Activated T-helper 9 cell treated with anti-CD3 and anti-CD28 coated beads, Interleukin-2, amount 50 U/mL, for 16 hours (primary cell): Measurements from ENCODE around the gene EFHD2.
"Not testable (repeated sequence)": the region's sequence is repeated elsewhere in the genome, so short reads cannot be mapped to it uniquely, and the experiment has no call there.

Experiments
- DNase-seq: peaks from one replicate; pipeline ENCODE4 v3.0.0-alpha.2; 2020; ENCODE audit warnings: low read depth

EFHD2 gene

GRCh38 chr1:15409388-15410222 is at the start of gene EFHD2:
EFHD2 (plus strand) TSS chr1:15409888; CDS start chr1:15409972, 84 bp downstream.
- DNase-seq, result peak; percentile 79

GRCh38 chr1:15360700-15361099 is 49.0 kb upstream of the EFHD2 start:
- DNase-seq, result no peak

GRCh38 chr1:15362096-15362736 is 47.5 kb upstream of the EFHD2 start:
- no peak for DNase-seq

DNA sequence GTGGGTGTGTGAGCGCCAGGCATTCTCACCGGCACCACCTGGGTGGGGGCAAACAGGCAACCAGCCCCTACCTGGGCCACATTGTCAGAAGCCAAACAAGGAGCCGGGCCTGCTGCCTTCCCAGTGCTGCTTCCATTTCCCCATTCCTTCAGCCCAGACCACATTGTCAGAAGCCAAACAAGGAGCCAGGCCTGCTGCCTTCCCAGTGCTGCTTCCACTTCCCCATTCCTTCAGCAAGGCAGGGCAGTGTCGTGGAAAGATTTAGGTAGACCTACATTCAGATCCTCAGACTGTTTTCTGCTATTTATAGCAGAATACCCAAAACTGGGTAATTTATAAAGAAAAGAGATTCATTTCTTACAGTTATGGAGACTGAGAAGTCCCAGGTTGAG is 47.0 kb upstream of the EFHD2 start:
- no peak for DNase-seq

DNA sequence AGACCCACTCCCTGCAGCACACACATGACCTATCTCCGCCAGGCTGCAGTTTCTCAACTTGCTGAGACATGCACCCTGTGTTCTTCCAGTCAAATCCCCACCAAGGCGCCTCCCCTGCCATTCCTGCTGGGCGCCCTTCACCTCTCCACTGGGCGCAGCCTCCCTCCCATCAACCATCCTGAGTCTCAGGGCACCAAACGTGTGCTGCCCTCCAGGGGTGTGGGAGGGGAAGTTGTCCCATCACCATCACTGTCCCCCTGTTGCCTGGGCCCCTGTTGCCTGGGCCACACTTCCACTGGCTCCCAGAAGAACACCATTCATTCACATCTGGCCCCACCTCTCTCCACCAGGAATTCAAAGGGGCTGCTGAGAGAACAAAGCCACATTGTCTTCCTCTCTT is 44.9 kb upstream of the EFHD2 start:
- DNase-seq, result no peak

DNA sequence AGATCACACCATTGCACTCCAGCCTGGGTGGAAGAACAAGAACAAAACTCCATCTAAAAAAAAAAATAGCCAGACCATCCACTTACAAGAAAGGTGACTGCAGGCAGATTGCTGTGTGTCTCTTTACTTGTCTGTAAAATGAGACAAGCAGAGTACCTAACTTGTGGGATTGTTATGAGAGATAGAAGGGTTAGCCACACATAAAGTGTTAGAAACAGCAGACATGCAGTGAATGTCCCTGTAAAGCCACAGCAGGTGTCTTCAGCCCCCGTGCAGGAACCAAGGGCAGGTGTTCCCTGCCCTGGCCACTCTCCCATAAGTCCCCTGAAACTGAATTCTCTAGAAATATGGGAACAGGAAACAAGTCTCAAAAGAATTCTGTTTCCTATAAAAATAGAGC is 40.8 kb upstream of the EFHD2 start:
- DNase-seq, result no peak

- no peak for DNase-seq
These were observed 39.4 kb upstream of the EFHD2 start for GRCh38 chr1:15370268-15370667.

DNA sequence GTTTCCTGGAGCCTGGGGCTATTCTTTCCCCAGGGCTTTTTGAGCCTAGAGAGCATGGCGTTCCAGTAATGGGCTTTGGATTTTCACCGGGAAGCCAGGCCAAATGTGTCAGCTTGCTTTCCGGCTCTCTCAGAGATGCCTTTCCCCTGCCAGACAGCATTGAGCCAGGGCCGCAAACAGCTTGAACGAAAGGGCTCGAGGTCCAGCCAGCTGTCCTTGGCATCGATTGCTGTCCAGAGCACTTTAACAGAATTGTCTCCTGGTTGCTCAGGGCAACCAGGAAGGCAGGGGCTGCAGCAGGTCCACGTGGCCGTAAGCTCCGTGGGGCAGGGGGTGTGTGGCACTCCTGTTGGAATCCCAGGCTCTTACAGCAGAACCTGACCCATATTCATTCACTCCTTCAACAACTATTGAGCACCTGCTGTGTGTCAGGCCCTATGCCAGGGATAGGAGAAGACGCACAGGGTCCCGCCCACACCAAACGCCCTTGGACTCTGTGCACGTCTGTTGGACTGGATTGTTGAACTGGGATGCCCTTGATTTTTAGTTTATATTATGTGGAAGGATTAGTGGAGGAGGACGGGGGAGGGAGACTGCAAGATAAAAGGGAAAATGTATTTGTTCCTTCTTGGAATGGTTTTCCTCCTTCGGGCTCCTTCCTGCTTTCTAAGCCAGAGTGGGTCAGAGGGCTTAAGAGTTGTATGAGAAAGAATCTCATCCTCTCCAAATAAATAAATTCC is 38.7 kb upstream of the EFHD2 start:
- DNase-seq, result no peak

GRCh38 chr1:15371610-15372545 is 37.8 kb upstream of the EFHD2 start:
- DNase-seq, result no peak

GRCh38 chr1:15378729-15379128 is 31.0 kb upstream of the EFHD2 start:
- no peak for DNase-seq

GRCh38 chr1:15379151-15379550 is 30.5 kb upstream of the EFHD2 start:
- not testable (repeated sequence) for DNase-seq

GRCh38 chr1:15380601-15381508 is 28.8 kb upstream of the EFHD2 start:
- DNase-seq, result no peak

DNA sequence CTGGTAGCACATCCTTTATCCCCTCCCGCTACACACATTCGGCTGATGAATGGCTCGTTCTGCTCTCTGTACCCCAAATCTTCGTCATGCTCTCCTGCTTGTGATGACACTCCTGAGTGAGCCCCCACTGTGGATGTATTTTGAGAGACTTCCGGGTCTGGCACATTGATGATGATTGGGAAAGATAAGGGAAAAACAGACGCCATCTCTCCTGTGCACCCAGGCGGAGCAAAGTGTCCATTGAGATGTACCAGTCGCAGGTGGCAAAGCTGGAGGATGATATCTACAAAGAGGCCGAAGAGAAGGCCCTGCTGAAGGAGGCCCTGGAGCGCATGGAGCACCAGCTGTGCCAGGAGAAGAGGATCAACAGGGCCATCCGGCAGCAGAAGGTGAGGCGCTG is 27.9 kb upstream of the EFHD2 start:
- DNase-seq, result no peak

- no peak for DNase-seq
These were observed 26.8 kb upstream of the EFHD2 start for GRCh38 chr1:15382601-15383518.

GRCh38 chr1:15383810-15384209 is 25.9 kb upstream of the EFHD2 start:
- DNase-seq, result no peak

GRCh38 chr1:15384301-15384901 is 25.3 kb upstream of the EFHD2 start:
- no peak for DNase-seq

- no peak for DNase-seq
These were observed 24.3 kb upstream of the EFHD2 start for GRCh38 chr1:15385420-15385819.

- no peak for DNase-seq
These were observed 23.4 kb upstream of the EFHD2 start for GRCh38 chr1:15386164-15386749.
